GM19324 (cell line): Measurements from ENCODE around the gene TBC1D19.
"Not testable (repeated sequence)": the region's sequence is repeated elsewhere in the genome, so short reads cannot be mapped to it uniquely, and the experiment has no call there.

Source experiments
- ATAC-seq: cut with Tn5 transposase; IDR thresholded peaks from one replicate; pipeline ENCODE4 v1.9.1; 2021; ENCODE audit warnings: mild to moderate bottlenecking, moderate library complexity; ENCODE audit not compliant: unreplicated experiment, low FRiP score

TBC1D19 gene

GRCh38 chr4:26583865-26584652, at the start of gene TBC1D19:
Gene TBC1D19, plus strand, starts transcription at chr4:26584084. Its CDS starts 110 bp downstream, at chr4:26584194.
- peak; percentile 100 for ATAC-seq

GRCh38 chr4:26542991-26543390, 40.9 kb upstream of the TBC1D19 start:
- ATAC-seq = no peak

- ATAC-seq = no peak
Observed at GRCh38 chr4:26544421-26544820, 39.5 kb upstream of the TBC1D19 start.

GRCh38 chr4:26548379-26548778, 35.5 kb upstream of the TBC1D19 start:
- not testable (repeated sequence) for ATAC-seq

GRCh38 chr4:26557164-26557563, 26.7 kb upstream of the TBC1D19 start:
- no peak for ATAC-seq

GRCh38 chr4:26558166-26558895, 25.6 kb upstream of the TBC1D19 start:
- ATAC-seq = no peak

- no peak for ATAC-seq
Observed at GRCh38 chr4:26566133-26566532, 17.8 kb upstream of the TBC1D19 start.

GRCh38 chr4:26568446-26568994, 15.4 kb upstream of the TBC1D19 start:
- ATAC-seq = no peak

- ATAC-seq = no peak
Observed at GRCh38 chr4:26570596-26570995, 13.3 kb upstream of the TBC1D19 start.

- ATAC-seq = no peak
Observed at GRCh38 chr4:26573389-26573794, 10.5 kb upstream of the TBC1D19 start.

- no peak for ATAC-seq
Observed at GRCh38 chr4:26574563-26574962, 9.3 kb upstream of the TBC1D19 start.

- ATAC-seq = no peak
Observed at GRCh38 chr4:26576231-26576739, 7.6 kb upstream of the TBC1D19 start.

- no peak for ATAC-seq
Observed at GRCh38 chr4:26577066-26577465, 6.8 kb upstream of the TBC1D19 start.

GRCh38 chr4:26579169-26579568, 4.7 kb upstream of the TBC1D19 start:
- no peak for ATAC-seq

GRCh38 chr4:26581341-26581740, 2.5 kb upstream of the TBC1D19 start:
- ATAC-seq = not testable (repeated sequence)

- ATAC-seq = peak; percentile 55
Observed at GRCh38 chr4:26583538-26583864, 383 bp upstream of the TBC1D19 start.

GRCh38 chr4:26584725-26585124, 841 bp downstream of the TBC1D19 start:
- ATAC-seq = no peak

GRCh38 chr4:26589705-26590104, 5.8 kb downstream of the TBC1D19 start:
- ATAC-seq = no peak

- ATAC-seq = no peak
Observed at GRCh38 chr4:26590639-26591038, 6.8 kb downstream of the TBC1D19 start.

GRCh38 chr4:26593557-26593956, 9.7 kb downstream of the TBC1D19 start:
- not testable (repeated sequence) for ATAC-seq

- no peak for ATAC-seq
Observed at GRCh38 chr4:26594371-26594770, 10.5 kb downstream of the TBC1D19 start.
